ENCODE results near the gene GIMD1.

The GIMD1 gene

DNA sequence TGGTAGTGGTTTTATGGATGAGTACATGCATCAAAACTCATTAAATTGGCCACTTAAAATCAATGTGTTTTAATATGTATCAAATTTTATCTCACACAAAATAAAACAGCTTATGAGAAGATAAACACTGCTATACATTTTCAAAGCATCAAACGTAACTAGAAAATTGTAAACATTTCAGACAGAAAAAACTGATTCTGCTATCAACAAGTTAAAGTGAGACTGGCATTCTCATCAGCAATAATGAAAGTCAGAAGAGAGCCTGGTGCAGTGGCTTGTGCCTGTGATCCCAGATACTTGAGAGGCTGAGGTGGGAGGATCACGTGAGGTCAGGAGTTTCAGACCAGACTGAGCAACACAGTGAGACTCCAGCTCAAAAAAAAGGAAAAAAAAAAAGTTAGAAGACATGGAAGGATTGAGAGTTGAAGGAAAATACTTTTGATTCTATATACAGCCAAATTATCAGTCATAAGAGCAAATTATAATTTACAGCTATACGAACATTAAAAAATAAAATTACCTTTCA is 55.5 kb downstream of the GIMD1 start:
- DNase-seq = no peak

- no peak for DNase-seq
Measured at GRCh38 chr4:106312377-106312776, 56.2 kb downstream of the GIMD1 start.

Data from CD4-positive, alpha-beta T cell treated with Interferon alpha-2 for 1 hour (primary cell).